T-helper 1 cell treated with Interleukin-12 subunit alpha and Interleukin-12 subunit beta and Interleukin-4 antibody, amounts not matched to agents 30 ng/mL and 1 ng/mL, for 36 hours (primary cell): Measurements from ENCODE around the gene PLEK. TPM values are rescaled to one million over a fixed set of nuclear protein-coding genes. Genes with fewer than 3 reads are reported as not detected.
"Not testable (repeated sequence)": the region's sequence is repeated elsewhere in the genome, so short reads cannot be mapped to it uniquely, and the experiment has no call there.

Experiments used
- intact Hi-C: fragments of 100-400 bp; cut with micrococcal nuclease; formaldehyde crosslinking; loops from one replicate; pipeline ENCODE4 v1.15.1; 2024
- total RNA-seq: library from RNA; stranded (reverse); gene quantifications from 2 replicates; pipeline ENCODE4 v1.2.3, GENCODE V29; 2022

Gene PLEK
- 3.9 and 5.6 TPM in 2 replicates for total RNA-seq

- intact Hi-C loops: no loop called here
Measured at GRCh38 chr2:68365087-68365486, at the start of gene PLEK. Gene PLEK (plus strand): TSS chr2:68365282. CDS start chr2:68365352, 70 bp downstream.

- intact Hi-C loops: no loop called here
Measured at GRCh38 chr2:68316111-68316510, 49.0 kb upstream of the PLEK start.

- intact Hi-C loops: no loop called here
Measured at GRCh38 chr2:68317971-68318913, 46.8 kb upstream of the PLEK start.

GRCh38 chr2:68318914-68319397, 46.1 kb upstream of the PLEK start:
- intact Hi-C loops: no loop called here

- intact Hi-C loops: no loop called here
Measured at GRCh38 chr2:68319398-68320117, 45.5 kb upstream of the PLEK start, which contains the start of gene CNRIP1. Gene CNRIP1 (minus strand): TSS chr2:68319949. CDS start chr2:68319400, 549 bp downstream.

GRCh38 chr2:68320118-68320641, 44.9 kb upstream of the PLEK start:
- intact Hi-C loops: no loop called here

GRCh38 chr2:68325056-68325455, 40.0 kb upstream of the PLEK start:
- intact Hi-C loops: no loop called here

GRCh38 chr2:68328901-68329300, 36.2 kb upstream of the PLEK start:
- intact Hi-C loops: no loop called here

GRCh38 chr2:68330691-68331090, 34.4 kb upstream of the PLEK start:
- intact Hi-C loops: no loop called here

- intact Hi-C loops: no loop called here
Measured at GRCh38 chr2:68333009-68333408, 32.1 kb upstream of the PLEK start.

- intact Hi-C loops: no loop called here
Measured at GRCh38 chr2:68333931-68334330, 31.2 kb upstream of the PLEK start.

- intact Hi-C loops: no loop called here
Measured at GRCh38 chr2:68336192-68336591, 28.9 kb upstream of the PLEK start.

- intact Hi-C loops: no loop called here
Measured at GRCh38 chr2:68340226-68341061, 24.6 kb upstream of the PLEK start.

- intact Hi-C loops: no loop called here
Measured at GRCh38 chr2:68341062-68341329, 24.1 kb upstream of the PLEK start.

GRCh38 chr2:68341583-68341982, 23.5 kb upstream of the PLEK start:
- intact Hi-C loops: no loop called here

- intact Hi-C loops: no loop called here
Measured at GRCh38 chr2:68342470-68342869, 22.6 kb upstream of the PLEK start.

GRCh38 chr2:68344031-68344430, 21.1 kb upstream of the PLEK start:
- intact Hi-C loops: no loop called here

- intact Hi-C loops: no loop called here
Measured at GRCh38 chr2:68345129-68345875, 19.8 kb upstream of the PLEK start.

- intact Hi-C loops: not testable (repeated sequence)
Measured at GRCh38 chr2:68349091-68349490, 16.0 kb upstream of the PLEK start.

GRCh38 chr2:68351997-68352396, 13.1 kb upstream of the PLEK start:
- intact Hi-C loops: no loop called here
